Stimulated activated CD8-positive, alpha-beta memory T cell treated with anti-CD3 and anti-CD28 coated beads, Interleukin-15, amount 100 ng/mL, for 1 hour (primary cell): ENCODE results near the gene SULT1E1.

Source experiments
- DNase-seq: peaks from one replicate; pipeline ENCODE4 v3.0.0-alpha.2; 2020; ENCODE audit warnings: low read depth

The SULT1E1 gene

GRCh38 chr4:69860052-69860451, at the start of gene SULT1E1:
Gene SULT1E1 (minus strand): TSS chr4:69860145. CDS start chr4:69857644, 2,501 bp downstream.
- DNase-seq: no peak

- DNase-seq: no peak
These were observed 49.2 kb upstream of the SULT1E1 start for GRCh38 chr4:69909195-69909594.

GRCh38 chr4:69907151-69907550, 47.2 kb upstream of the SULT1E1 start:
- DNase-seq: no peak

GRCh38 chr4:69896530-69897116, 36.7 kb upstream of the SULT1E1 start:
- no peak for DNase-seq

- no peak for DNase-seq
These were observed 34.8 kb upstream of the SULT1E1 start for GRCh38 chr4:69894721-69895120.

GRCh38 chr4:69894186-69894585, 34.2 kb upstream of the SULT1E1 start:
- DNase-seq: no peak

GRCh38 chr4:69888336-69888735, 28.4 kb upstream of the SULT1E1 start:
- DNase-seq: no peak

GRCh38 chr4:69882150-69882549, 22.2 kb upstream of the SULT1E1 start:
- no peak for DNase-seq

- DNase-seq: no peak
These were observed 21.3 kb upstream of the SULT1E1 start for GRCh38 chr4:69881173-69881773.

GRCh38 chr4:69878250-69878649, 18.3 kb upstream of the SULT1E1 start:
- no peak for DNase-seq

GRCh38 chr4:69877453-69877852, 17.5 kb upstream of the SULT1E1 start:
- no peak for DNase-seq

GRCh38 chr4:69876071-69876470, 16.1 kb upstream of the SULT1E1 start:
- DNase-seq: no peak

GRCh38 chr4:69875576-69875975, 15.6 kb upstream of the SULT1E1 start:
- DNase-seq: no peak

- DNase-seq: no peak
These were observed 14.6 kb upstream of the SULT1E1 start for GRCh38 chr4:69874507-69874906.

GRCh38 chr4:69861756-69862155, 1.8 kb upstream of the SULT1E1 start:
- no peak for DNase-seq

GRCh38 chr4:69860521-69861298, 765 bp upstream of the SULT1E1 start:
- DNase-seq: no peak

GRCh38 chr4:69859140-69859685, 732 bp downstream of the SULT1E1 start:
- no peak for DNase-seq

- DNase-seq: no peak
These were observed 1.3 kb downstream of the SULT1E1 start for GRCh38 chr4:69858690-69859089.

GRCh38 chr4:69855822-69856221, 4.1 kb downstream of the SULT1E1 start:
- no peak for DNase-seq

- DNase-seq: no peak
These were observed 10.0 kb downstream of the SULT1E1 start for GRCh38 chr4:69849969-69850368.

- DNase-seq: no peak
These were observed 10.6 kb downstream of the SULT1E1 start for GRCh38 chr4:69849297-69849696.

GRCh38 chr4:69848028-69848427, 11.9 kb downstream of the SULT1E1 start:
- DNase-seq: no peak

- DNase-seq: no peak
These were observed 16.0 kb downstream of the SULT1E1 start for GRCh38 chr4:69843932-69844331.
